Thyroid gland (tissue), 4 donors: ENCODE data around the gene CXCL6.

Experiments used
- POLR2A ChIP-seq, 2 donors: fragments of 450-650 bp; IDR thresholded peaks; one replicate each; pipeline ENCODE4 v1.6.1; 2017; ENCODE audit warnings: antibody characterized with exemption in 2 of 2, mild to moderate bottlenecking in 2 of 2, moderate library complexity in 1 of 2
- TF ChIP-seq, protein P1 (sequence below), 6 experiments: fragments of 200-600 bp in 3 of 6; fragments of 450-650 bp in 3 of 6; sonication (generic) in 3 of 6; IDR thresholded peaks; one replicate each; pipeline ENCODE4 v1.5.1; 2016 to 2019; ENCODE audit warnings: antibody characterized with exemption in 6 of 6, mild to moderate bottlenecking in 2 of 6, inconsistent platforms in 1 of 6, moderate library complexity in 1 of 6

DNA sequence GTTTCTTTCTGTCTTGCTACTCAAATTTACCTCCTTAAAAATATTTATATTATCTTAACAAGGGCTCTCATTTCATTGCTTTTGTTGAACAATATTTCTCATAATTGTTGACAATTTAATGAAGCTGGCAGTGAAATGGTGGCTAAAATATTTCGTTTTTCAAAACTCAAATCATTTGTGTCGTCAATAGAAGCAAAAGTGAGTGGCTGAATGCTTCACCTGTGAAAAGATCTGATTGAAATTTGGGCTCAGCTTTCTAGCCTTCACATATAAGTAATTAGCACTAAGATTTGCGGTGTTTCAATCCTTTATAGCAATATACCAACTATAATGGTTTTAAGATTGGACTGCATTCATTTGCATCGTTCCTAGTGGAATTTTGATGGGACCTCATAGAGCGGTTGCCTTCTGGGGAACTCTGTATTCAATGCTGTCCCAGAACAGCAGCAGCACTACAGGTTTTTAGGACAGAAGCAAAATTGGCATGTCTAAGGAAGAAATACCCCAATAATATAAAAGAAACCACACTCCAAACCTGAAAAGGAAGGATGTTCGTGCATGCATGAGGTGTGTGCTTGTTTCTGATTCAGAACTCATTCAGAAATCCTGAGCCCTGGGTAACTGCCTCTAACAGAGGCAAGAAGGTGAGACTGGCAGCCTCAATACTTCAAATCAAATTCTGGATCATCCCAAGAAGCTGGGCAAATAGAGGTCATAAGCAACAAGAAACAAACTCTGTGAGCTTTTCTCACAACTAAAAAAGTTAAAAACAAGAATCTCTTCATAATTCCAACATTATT is 35.2 kb downstream of the CXCL6 start:
- TF ChIP-seq, protein P1, sequence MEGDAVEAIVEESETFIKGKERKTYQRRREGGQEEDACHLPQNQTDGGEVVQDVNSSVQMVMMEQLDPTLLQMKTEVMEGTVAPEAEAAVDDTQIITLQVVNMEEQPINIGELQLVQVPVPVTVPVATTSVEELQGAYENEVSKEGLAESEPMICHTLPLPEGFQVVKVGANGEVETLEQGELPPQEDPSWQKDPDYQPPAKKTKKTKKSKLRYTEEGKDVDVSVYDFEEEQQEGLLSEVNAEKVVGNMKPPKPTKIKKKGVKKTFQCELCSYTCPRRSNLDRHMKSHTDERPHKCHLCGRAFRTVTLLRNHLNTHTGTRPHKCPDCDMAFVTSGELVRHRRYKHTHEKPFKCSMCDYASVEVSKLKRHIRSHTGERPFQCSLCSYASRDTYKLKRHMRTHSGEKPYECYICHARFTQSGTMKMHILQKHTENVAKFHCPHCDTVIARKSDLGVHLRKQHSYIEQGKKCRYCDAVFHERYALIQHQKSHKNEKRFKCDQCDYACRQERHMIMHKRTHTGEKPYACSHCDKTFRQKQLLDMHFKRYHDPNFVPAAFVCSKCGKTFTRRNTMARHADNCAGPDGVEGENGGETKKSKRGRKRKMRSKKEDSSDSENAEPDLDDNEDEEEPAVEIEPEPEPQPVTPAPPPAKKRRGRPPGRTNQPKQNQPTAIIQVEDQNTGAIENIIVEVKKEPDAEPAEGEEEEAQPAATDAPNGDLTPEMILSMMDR (IDR thresholded peaks at IDR 0.05) = no peak
- TF ChIP-seq POLR2A (IDR thresholded peaks at IDR 0.05) = no peak
